Measurements from ENCODE around the gene EEPD1.

Gene EEPD1

DNA sequence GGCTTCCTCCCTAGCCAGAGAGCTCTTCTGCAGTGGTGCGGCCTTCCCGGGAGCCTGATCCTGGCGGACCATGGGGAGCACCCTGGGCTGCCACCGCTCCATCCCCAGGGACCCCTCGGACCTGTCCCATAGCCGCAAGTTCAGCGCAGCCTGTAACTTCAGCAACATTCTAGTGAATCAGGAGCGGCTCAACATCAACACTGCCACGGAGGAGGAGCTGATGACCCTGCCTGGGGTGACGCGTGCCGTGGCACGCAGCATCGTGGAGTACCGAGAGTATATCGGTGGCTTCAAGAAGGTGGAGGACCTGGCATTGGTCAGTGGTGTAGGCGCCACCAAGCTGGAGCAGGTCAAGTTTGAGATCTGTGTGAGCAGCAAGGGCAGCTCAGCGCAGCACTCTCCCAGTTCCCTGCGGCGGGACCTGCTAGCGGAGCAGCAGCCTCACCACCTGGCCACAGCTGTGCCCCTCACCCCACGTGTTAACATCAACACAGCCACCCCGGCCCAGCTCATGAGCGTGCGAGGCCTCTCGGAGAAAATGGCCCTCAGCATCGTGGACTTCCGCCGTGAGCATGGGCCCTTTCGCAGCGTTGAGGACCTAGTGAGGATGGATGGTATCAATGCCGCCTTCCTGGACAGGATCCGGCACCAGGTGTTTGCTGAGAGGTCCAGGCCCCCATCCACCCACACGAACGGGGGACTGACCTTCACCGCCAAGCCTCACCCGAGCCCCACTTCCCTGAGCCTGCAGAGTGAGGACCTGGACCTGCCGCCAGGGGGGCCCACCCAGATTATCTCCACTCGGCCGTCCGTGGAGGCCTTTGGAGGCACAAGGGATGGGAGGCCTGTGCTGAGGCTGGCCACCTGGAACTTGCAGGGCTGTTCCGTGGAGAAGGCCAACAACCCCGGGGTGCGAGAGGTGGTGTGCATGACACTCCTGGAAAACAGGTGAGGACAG lies 1.5 kb downstream of the EEPD1 start:
- no peak for DNase-seq (ENCODE audit: low read depth in 4 of 4, low spot score in 1 of 4)

GRCh38 chr7:36155811-36156361 lies 2.8 kb downstream of the EEPD1 start:
- DNase-seq (ENCODE audit: low read depth in 4 of 4, low spot score in 1 of 4): no peak

- no peak for DNase-seq (ENCODE audit: low read depth in 4 of 4, low spot score in 1 of 4)
Measured at GRCh38 chr7:36157527-36158320, 4.7 kb downstream of the EEPD1 start.

DNA sequence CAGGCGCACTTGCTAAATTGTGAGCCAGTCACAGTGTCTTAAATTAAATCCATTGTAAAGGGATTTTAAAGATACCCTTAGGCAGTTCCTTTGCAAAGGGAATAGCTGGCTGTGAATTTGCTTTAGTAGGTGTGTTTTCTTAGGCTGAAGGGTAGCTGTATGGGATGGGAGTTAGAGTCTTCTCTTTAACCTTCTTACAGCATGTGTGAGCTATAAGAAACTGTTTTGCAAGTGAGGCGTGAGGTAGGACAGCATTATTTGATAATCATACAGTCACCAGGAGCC lies 5.2 kb downstream of the EEPD1 start:
- no peak for DNase-seq (ENCODE audit: low read depth in 4 of 4, low spot score in 1 of 4)

DNA sequence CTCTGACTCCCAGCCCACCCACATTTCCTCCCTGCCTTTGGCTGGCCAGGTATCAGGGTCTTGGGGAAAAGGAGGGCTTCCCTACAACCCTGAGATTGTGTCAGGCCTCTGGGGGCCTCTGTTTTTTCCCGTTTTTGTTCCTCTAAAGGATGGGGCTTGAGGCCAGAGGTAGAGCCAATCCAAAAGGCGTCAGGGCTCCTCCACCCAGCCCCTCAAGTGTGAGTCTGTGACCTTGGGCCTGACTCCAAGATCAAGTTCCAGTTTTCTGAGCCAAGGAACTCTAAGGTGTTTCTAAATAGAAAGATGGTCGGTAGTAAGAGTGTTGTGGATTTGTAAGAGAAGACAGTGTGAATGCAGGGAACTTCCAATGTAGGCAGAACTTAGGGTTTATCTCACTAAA lies 6.6 kb downstream of the EEPD1 start:
- DNase-seq (ENCODE audit: low read depth in 4 of 4, low spot score in 1 of 4): no peak

DNA sequence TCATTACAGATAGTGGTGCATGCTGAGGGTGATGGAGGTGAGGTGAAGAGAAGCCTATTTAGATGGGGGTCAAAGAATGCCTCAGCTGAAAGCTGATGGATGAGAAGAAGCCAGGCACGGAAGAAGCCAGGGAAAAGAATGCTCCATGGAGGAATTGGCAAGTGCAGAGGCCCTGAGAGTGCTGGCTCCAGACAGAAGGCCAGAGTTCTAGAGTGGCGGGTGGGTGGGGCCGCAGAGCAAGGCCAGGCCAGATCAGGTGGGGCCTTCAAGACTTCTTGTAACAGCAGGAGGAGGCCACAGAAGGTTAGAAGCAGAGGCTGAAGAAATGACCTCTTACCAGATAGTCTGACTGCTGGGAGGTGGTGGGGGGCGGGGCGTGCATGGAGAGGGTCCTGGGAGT lies 7.3 kb downstream of the EEPD1 start:
- no peak for DNase-seq (ENCODE audit: low read depth in 4 of 4, low spot score in 1 of 4)

DNA sequence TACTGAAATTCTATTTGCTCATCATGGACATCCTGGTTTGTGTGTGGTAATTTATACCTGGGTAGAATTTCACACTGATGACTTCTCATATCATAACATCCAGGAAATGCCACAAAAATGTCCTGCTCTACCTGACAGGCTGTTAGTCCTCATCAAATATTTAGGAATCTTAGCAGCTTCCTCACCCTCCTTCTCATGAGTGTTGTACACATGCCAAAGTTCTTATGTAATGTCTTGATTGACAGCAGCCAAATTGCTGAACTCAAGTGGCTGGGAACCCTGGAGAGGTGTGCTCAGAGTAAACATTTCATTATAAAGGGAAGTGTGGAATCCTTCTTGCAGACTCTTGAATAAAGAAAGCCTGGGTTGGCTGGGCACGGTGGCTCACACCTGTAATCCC lies 8.9 kb downstream of the EEPD1 start:
- no peak for DNase-seq (ENCODE audit: low read depth in 4 of 4, low spot score in 1 of 4)

GRCh38 chr7:36165059-36165458 lies 12.0 kb downstream of the EEPD1 start:
- no peak for DNase-seq (ENCODE audit: low read depth in 4 of 4, low spot score in 1 of 4)

DNA sequence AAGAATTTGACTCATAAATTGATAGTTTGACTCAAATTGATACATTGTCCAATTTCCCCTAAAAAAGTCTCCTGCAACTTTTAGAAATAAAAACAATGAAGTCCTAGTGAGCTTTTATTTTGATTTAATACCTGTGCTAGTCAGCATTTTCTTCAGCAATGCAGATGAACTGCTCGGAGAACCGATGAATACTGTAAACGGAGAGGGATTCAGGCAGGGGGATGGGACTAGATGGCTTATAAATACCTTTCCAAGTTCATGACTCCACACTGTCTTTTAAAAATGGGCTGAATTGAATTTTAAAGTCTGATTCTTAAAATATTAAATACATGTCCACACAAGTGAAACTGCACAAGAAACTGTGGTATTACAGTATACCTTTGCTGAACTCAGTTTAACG lies 12.7 kb downstream of the EEPD1 start:
- DNase-seq (ENCODE audit: low read depth in 4 of 4, low spot score in 1 of 4): no peak

DNA sequence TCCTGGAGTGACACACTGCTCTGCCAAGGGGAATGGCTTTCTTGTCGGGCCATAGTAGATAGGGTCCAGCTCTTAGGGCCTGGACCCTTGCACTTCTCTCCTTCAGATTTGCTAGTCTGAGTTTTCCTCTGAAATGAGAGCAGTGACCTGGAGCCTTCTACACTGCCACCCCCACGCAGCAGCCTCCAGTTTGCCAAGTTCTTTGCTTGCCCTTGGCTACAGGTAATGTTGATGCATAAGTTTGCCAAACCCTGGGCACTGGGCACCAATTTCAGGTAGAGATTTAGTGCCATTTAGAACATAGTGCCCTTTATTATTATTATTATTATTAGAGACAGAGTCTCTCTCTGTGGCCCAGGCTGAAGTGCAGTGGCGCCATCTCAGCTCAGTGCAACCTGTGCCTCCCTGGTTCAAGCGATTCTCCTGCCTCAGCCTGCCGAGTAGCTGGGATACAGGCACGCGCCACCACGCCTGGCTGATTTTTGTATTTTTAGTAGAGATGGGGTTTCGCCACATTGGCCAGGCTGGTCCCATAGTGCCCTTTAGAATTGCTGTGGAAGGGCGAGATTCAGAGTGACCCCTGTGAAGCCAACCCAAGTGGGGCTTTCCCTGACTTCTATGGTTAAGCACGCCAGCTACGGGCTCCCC lies 14.5 kb downstream of the EEPD1 start:
- DNase-seq (ENCODE audit: low read depth in 4 of 4, low spot score in 1 of 4): no peak

- DNase-seq (ENCODE audit: low read depth in 4 of 4, low spot score in 1 of 4): no peak
Measured at GRCh38 chr7:36171503-36171902, 18.4 kb downstream of the EEPD1 start.

DNA sequence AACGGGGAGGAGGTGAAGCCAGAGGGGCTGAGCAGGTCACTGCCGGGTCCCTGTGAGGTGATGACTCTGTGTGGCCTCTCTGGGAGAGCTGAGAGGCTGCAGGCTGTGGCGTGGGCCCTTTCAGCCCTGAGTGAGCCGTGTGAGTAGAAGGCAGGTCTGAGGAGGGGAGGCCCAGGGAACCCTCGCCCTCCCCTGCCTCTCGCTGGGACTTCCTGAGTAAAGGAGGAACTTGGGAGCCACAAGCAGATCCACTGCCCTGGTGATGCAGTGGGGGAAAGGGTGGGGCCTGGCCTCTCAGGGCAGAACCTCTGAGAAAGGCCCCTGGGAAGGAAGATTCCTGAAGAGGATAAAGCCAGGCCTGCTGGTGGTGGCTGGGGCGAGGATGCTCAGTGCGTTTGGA lies 22.8 kb downstream of the EEPD1 start:
- DNase-seq (ENCODE audit: low read depth in 4 of 4, low spot score in 1 of 4): no peak

DNA sequence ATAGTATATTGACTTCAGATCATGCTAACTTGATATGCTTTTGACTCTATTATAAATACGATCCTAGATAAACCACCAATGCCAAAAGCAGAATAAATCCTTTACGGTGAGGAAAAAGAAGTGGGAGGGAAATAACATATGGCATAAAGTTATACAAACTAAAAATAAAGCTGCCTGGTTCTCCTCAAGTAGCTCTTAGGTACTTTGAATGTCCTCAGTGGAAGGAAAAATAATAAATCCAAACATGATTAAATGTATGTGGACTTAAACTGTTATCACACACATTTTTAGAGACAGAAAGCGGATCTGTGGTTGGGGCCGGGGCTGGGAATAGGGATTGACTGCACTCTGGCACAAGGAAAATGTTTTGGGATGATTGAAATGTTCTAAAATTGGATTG lies 23.6 kb downstream of the EEPD1 start:
- DNase-seq (ENCODE audit: low read depth in 4 of 4, low spot score in 1 of 4): no peak

GRCh38 chr7:36180121-36180520 lies 27.1 kb downstream of the EEPD1 start:
- no peak for DNase-seq (ENCODE audit: low read depth in 4 of 4, low spot score in 1 of 4)

DNA sequence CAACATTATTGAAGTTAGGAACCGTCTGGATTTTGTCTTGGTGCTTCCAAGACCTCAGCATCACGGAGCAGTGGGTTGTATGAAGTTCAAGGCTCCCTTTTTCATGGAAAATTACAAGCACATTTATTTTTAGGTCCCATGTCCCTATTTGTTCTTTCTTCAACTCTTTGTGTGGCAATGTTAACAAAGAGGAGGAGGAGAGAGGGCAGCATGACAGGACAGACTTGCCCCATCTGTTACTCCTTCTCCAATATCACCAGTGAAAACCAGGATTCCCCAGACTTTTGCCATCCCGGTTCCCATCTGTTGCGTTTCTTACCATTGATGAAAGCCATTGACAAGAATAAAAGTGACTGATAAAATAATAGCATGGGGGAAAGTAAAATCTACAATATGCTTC lies 28.6 kb downstream of the EEPD1 start:
- DNase-seq (ENCODE audit: low read depth in 4 of 4, low spot score in 1 of 4): no peak

GRCh38 chr7:36182854-36183604 lies 30.0 kb downstream of the EEPD1 start:
- DNase-seq (ENCODE audit: low read depth in 4 of 4, low spot score in 1 of 4): no peak

GRCh38 chr7:36185092-36185491 lies 32.0 kb downstream of the EEPD1 start:
- DNase-seq (ENCODE audit: low read depth in 4 of 4, low spot score in 1 of 4): no peak

GRCh38 chr7:36185756-36186155 lies 32.7 kb downstream of the EEPD1 start:
- no peak for DNase-seq (ENCODE audit: low read depth in 4 of 4, low spot score in 1 of 4)

GRCh38 chr7:36186359-36187121 lies 33.5 kb downstream of the EEPD1 start:
- no peak for DNase-seq (ENCODE audit: low read depth in 4 of 4, low spot score in 1 of 4)

- no peak for DNase-seq (ENCODE audit: low read depth in 4 of 4, low spot score in 1 of 4)
Measured at GRCh38 chr7:36188266-36188665, 35.2 kb downstream of the EEPD1 start.

Measured in stimulated activated CD4-positive, alpha-beta T cell treated with anti-CD3 and anti-CD28 coated beads, Interleukin-1b, Interleukin-23, amount 100 ng/mL, for 24 hours (primary cell).